Fibroblast of peridontal ligament (primary cell): ENCODE measurements around the gene UNC5A.

Experiments
- DNase-seq: peaks from one replicate; pipeline ENCODE4 v3.0.0-alpha.2; 2010; ENCODE audit errors: extremely low read depth

The UNC5A gene

GRCh38 chr5:176800024-176800423 is 10.3 kb upstream of the UNC5A start:
- no peak for DNase-seq

GRCh38 chr5:176802116-176802784 is 8.1 kb upstream of the UNC5A start:
- DNase-seq: no peak

DNA sequence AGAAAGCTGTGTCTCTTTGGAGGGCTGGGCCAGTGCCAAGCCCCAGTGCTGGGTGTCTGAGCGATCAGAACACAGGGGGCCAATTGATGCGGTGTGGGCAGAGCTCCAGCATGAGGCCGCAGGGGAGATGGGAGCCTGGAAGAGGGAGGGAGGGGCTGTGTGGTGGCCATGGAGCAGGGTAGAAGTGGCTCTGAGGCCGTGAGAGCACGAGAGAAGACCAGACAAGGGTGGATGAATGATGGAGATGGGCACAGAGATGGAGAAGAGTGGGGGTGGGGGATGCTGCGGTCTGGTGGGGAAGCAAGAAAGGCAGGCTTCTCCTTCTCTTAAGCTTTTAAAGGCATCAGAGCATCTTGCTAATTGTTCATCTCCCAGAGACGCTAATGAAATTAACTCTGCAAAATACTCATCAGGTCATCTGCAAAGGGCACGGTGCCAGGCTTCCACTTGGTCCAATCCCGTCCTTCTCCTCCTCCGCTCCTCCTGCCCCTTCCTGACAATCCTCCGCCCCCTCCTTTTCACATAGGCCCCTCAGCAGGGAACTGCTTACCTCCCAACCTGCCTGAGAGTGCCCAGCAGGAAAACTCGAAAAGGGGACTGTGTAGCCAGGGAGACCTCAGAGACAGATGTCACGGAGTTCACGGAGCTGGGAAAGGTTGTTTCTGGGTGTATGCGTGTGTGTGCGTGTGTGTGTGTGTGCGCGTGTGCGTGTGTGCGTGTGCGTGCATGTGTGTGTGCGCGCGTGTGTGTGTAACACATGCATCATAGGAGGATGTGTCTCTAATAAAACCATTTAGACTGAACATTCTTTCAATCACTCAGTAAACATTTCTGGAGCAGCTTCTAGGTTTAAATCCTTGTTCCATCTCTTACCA is 7.1 kb upstream of the UNC5A start:
- no peak for DNase-seq

DNA sequence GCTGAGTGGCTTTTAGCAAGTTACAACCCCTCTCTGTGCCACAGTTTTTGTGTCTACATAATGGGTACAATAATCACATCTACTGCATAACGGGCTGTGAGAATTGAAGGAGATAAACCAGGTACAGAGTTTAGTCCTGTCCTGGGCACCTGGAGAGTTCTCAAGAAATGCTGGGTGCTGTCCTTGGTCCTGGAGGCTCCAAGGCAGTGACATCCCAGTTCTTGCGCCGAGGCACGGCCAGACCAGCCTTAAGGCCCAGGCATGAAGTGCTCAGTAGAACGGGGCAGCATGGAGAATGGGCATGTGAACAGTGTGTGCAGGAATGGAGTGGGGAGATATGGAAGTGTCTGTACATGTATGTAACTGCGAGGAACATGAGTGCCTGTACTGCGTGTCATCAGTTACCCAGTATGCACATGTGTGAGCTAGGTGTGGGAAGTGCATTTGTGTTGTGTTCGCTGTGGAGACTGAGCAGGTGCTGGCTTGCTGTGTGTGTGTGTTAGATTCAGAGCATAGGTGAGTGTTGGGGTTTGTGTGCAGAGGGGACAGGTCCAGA is 6.3 kb upstream of the UNC5A start:
- peak; percentile 14 for DNase-seq

- DNase-seq: peak; percentile 11
Measured at GRCh38 chr5:176806137-176806536, 4.2 kb upstream of the UNC5A start.

- DNase-seq: no peak
Measured at GRCh38 chr5:176809544-176810080, 747 bp upstream of the UNC5A start.

GRCh38 chr5:176810687-176811501 is 535 bp downstream of the UNC5A start:
- peak; percentile 6 for DNase-seq

GRCh38 chr5:176812269-176813259 is 2.2 kb downstream of the UNC5A start:
- DNase-seq: no peak

DNA sequence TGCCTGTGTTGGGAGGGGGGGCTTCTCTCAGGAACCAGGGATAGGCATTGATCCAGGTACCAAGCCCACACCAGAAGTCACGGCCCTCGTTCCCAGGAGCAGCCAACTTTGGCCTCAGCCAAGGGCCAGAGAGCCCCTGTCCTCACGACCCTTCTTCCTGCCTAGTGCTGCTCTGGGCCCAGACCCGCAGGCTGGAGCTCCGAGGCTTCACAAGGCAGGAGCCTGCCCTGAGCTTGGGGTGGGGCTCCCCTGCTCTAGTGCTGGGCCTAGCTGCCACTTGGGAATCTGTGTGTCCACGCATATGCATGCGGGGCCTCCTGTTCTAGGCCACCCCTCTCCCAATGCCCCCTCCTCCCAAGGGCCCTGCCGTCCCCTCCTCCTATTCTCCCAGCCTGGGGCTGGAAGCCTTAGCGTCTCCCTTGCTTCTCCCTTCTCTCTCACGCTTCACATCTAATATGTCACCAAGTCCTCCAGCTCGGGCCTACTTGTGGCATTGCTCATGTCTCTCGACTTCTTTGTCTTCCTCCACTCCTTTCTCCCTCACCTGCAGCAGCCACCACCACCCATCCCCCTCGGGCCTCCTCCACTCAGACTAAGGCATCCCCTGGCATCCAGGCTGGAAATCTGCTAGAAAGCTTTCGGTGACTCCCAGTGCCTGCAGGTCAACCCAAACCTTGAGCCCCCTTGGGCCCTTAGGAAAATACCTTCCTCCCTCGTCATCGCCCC is 3.4 kb downstream of the UNC5A start:
- DNase-seq: no peak

DNA sequence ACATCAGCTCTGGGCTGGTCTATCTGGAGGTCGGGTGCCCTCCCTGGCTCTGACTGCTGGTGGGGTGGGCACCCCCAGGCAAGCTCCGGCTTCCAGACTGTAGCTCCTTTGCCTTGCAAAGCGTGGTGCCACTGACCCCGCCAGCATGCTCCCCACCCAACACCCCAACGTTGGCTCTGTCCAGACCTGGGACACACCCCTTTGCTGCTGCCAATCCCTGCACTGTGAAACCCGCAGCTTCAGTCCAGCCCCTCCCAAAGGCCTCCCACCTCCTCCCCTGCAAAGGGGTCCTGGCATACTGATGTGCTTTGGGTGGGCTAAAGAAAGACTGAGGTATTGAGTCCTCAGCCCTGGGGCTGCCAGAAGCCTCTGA is 3.9 kb downstream of the UNC5A start:
- DNase-seq: no peak

GRCh38 chr5:176814836-176815438 is 4.6 kb downstream of the UNC5A start:
- no peak for DNase-seq

DNA sequence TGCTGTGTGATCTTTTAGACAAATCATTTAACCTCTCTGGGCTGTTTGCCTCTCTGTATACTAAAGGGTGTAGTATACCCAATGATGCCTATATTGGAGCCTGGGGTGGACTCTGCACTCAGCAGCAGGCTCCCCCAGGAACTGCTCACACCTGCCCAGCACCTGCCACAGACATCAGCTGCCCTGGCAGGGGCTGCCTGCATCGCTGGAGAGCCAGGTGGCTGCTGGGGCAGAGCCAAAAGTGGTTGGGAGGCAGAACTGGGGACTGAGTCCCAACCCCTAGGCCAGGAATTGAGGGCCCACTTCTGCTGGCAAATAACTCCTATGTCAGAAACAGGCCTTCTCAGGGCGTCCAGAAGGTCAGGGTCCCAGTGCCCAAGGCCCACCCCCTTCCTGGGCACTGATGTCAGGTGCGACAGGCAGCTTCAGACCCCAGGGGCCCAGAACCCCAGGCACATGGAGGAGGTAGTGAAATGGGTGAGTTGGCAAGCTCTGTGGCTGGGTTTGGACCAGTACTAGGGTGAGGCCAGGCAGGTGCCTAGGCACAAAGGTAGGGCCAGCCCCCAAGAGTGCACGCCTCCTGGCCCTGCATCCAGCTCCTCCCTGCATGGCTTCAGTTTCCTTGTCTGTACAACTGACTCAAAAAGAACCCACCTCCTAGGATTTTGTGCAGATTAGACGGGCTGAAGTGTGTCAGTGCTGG is 5.8 kb downstream of the UNC5A start:
- DNase-seq: no peak

DNA sequence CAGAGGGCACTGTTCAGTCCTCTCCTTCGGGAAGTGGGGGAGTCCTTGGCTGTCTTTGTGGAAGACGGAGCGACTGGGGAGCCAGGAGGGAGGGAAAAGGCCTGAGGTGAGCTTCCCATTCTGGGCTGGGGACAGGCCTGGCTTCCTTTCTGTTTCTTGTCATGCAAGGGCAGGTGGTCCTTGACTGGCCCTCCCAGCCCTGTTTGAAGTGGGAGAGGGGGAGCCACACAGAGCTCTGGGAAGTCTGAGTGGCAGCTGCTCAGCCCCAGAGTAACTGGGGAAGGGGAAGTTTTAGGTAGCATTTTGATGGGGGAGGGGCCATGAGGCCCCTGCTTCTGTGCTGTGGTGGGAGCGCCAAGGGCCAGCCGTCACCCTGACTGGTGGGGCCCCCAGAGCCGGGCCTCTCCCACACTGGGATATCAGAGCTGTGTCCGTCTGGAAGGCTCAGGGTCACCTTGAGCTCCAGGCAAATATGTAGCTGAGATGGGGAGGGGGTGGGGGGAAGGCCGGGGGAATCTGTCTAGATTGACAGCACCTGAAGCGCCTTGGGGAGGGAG is 6.5 kb downstream of the UNC5A start:
- DNase-seq: no peak

- DNase-seq: no peak
Measured at GRCh38 chr5:176817369-176817840, 7.0 kb downstream of the UNC5A start.

- no peak for DNase-seq
Measured at GRCh38 chr5:176817841-176818377, 7.5 kb downstream of the UNC5A start.

GRCh38 chr5:176818391-176819098 is 8.2 kb downstream of the UNC5A start:
- no peak for DNase-seq

DNA sequence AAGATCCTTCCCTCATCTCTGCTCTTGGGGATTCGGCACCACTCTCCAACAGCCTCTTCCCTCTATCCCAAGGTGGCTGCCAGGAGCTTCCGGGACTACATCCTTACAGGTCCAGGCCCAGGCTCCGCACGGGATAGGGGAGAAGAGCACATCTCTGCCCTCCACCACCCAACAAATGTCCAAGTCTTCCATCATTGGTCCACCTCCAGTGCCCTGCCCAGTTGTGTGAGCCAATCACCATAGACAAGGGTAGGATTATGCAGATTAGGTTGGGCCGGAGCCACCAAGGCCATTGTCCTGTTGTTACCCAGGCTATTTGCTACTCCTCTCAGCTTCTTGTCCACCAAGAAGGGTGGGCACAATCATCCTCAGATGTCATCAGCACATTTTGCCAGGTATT is 9.1 kb downstream of the UNC5A start:
- no peak for DNase-seq
